ENCODE data around the gene COQ8B.
A peak's percentile ranks its signal among the peaks of the same experiment; 100 is the strongest.

Gene COQ8B

DNA sequence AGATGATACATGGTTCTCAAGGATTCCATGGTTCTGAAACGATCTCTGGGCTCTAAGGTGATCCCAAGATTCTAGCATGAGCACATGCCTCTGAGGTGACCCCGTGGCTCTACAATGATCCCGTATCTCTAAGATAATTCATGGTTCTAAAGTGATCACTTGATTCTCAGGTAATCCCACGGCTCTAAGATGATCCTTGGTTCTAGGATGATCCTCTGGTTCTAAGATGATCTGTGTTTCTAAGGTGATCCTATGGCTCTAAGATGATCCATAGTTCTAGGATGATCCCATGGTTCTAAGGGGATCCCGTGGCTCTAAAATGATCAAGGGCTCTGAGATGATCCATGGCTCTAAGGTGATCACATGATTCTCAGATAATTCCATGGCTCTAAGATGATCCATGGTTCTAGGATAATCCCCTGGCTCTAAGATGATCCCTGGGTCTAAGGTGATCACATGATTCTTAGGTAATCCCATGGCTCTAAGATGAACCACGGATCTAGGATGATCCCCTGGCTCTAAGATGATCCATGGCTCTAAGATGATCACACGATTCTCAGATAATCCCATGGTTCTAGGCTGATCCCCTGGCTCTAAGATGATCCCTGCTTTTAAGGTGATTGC lies 47.6 kb downstream of the COQ8B start:
- DNase-seq (ENCODE audit: insufficient read length, low spot score), result no peak
- TF ChIP-seq, protein P1, sequence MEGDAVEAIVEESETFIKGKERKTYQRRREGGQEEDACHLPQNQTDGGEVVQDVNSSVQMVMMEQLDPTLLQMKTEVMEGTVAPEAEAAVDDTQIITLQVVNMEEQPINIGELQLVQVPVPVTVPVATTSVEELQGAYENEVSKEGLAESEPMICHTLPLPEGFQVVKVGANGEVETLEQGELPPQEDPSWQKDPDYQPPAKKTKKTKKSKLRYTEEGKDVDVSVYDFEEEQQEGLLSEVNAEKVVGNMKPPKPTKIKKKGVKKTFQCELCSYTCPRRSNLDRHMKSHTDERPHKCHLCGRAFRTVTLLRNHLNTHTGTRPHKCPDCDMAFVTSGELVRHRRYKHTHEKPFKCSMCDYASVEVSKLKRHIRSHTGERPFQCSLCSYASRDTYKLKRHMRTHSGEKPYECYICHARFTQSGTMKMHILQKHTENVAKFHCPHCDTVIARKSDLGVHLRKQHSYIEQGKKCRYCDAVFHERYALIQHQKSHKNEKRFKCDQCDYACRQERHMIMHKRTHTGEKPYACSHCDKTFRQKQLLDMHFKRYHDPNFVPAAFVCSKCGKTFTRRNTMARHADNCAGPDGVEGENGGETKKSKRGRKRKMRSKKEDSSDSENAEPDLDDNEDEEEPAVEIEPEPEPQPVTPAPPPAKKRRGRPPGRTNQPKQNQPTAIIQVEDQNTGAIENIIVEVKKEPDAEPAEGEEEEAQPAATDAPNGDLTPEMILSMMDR (IDR thresholded peaks at IDR 0.05; ENCODE audit: insufficient read depth, missing control alignments), result no peak
- FAIRE-seq, result no peak

DNA sequence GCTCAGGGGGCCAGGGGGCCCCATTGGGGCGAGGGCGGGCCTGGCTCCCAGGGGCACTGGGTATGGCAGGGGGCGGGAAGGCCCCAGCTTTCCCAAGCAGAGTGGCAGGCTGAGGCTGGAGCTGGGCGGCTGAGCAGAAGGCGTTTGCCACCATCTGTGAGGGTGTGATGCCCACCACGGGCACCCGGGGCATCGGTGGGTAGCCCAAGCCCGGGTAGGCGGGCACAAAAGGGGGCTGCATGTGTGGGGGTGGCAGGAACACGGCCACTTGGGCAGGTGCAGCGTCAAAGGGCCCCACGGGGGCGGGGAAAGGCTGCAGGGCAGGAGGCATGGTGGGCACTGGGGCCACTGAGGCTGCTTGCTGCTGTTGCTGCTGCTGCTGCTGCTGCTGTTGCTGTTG lies 49.1 kb downstream of the COQ8B start:
- TF ChIP-seq, protein P1 (IDR thresholded peaks at IDR 0.05; ENCODE audit: insufficient read depth, missing control alignments), result no peak
- FAIRE-seq (no peak), DNase-seq (ENCODE audit: insufficient read length, low spot score) (no peak)

DNA sequence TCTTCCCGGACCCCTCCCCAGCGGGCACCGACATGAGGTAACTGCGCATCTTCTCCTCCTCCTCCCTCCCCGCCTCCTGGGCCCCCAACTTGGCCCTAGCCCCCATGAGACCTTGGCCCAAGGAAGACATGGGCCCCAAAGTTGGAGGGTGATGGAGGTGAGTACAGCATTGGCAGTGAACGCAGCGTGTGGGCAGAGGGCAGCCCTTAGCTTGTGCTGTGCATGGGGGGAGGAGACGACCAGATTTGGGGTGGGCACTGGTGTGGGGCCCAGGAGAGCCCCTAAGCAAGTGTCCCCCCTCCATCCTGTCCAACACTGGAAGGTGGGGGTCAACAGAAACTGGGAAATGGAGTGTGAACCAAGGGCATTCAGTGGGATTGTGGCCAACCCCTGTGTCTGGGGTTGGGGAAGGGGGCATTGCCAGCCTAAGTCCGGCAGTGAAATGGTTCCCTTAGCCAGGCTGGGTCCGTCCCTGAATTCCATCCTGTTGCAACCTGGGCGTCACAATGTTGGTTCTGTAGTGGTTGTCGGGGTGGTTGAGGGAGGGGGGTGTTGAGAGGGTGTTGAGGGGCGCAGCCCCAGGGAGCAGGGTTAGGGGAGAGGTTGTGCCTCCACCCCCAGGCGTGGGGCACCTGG lies 49.8 kb downstream of the COQ8B start:
- FAIRE-seq (no peak), DNase-seq (ENCODE audit: insufficient read length, low spot score) (no peak)
- TF ChIP-seq, protein P1 (IDR thresholded peaks at IDR 0.05; ENCODE audit: insufficient read depth, missing control alignments), result no peak

DNA sequence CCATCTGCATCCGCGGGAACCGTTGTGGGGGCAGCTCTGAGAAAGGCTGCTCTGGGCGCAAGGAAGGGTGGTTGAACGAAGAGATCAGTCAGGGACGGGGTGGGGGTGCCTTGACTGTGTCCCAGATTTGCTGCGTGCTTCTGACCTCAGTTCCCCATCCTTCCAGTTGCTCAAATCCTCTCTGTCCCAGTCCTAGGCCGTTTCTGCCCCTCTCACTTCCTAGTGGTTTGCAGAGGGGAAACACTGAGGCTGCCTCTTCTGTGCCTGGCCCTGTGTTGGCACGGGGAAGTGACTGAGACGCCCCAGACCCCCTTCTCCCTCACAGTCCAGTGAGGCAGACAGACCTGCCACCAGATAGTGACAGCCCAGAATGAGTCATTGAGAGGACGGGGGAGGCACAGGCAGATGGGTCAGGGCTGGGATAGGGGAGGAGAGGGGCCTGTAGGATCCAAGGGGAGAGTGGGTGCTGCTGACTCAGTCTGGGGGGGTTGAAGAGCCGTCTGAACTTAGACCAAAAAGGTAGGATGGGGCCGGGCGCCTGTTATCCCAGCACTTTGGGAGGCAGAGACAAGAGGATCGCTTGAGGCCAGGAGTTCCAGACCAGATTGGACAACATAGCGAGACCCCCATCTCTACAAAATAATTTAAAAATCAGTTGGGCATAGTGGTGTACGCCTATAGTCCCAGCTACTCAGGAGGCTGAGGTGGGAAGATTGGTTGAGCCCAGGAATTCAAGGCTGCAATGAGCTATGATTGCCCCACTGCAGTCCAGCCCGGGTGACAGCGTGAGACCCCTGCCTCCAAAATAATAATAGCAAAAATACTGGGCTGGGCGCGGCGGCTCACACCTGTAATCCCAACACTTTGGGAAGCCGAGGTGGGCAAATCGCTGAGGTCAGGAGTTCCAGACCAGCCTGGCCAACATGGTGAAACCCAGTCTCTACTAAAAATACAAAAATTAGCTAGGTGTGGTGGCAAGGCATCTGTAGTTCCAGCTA lies 52.7 kb downstream of the COQ8B start:
- TF ChIP-seq, protein P1 (IDR thresholded peaks at IDR 0.05; ENCODE audit: insufficient read depth, missing control alignments), result no peak

DNA sequence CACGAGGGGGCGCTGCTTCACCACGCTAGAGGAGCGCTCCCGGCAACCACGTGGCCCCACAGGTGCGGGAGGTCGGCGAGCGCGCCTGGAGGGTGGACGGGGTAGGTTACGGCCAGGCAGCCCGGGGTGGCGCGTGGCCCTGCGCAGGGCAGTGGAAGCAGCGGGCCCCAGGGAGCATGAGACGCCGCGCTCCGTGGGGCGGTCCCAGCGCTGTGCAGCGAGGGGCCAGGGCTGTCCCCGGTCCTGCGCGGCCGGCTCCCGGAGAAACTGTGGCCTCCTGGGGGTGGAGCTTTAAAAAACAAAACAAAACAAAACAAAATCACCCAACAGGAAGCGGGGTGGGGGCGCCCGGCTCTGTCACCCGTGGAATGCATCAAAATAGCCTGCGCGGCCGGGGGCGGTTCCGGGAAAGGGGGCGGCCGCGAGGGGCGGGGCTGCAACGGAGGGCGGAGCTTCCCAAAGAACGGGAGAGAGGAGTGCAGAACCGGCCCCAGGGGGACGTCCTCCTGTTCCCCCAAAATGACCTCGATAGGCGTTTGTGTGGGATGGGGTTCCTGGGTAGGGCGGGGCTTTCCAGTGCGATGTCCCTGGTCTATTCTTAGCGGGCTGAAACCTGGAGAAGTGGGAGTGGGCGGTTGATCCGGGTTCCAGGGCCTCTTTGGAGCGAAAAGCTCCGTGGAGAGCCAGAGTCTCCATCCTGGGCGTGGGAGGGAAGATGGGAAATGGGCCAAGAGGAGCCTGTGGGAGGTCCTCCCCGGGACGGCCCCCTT lies 53.6 kb downstream of the COQ8B start:
- FAIRE-seq, result no peak
- TF ChIP-seq, protein P1 (IDR thresholded peaks at IDR 0.05; ENCODE audit: insufficient read depth, missing control alignments), result no peak
- peak; percentile 85 for DNase-seq (ENCODE audit: insufficient read length, low spot score)

More for the DNA sequence above, 52.7 kb downstream of the COQ8B start:
- FAIRE-seq (no peak), DNase-seq (ENCODE audit: insufficient read length, low spot score) (no peak)

DNA sequence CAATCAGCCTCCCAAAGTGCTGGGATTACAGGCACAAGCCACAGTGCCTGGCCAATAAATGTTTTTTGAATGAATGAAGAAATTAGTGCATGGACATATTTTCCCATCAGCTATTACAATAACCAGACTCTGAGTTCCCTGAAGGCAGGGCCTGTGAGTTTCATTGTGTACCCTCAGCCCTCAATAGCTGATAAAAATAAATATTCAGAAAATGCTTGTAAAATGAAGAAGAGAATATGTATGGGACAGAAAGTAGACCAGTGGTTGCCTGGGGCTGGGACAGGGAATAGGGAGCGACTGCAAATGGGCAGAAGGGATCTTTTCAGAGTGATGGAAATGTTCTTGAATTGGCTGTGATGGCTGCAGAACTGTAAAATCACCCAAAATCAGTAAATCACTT lies 55.1 kb downstream of the COQ8B start:
- DNase-seq (ENCODE audit: insufficient read length, low spot score), result no peak
- FAIRE-seq, result no peak
- TF ChIP-seq, protein P1 (IDR thresholded peaks at IDR 0.05; ENCODE audit: insufficient read depth, missing control alignments), result no peak
